NCI-H1694 treated with DMSO at 0.1 percent for 48 hours (cell line): Measurements from ENCODE around the gene CMTM8.

Experiments used
- DNase-seq: peaks from one replicate; lab custom pipeline; 2025; lab: John Stamatoyannopoulos, UW

CMTM8 gene

DNA sequence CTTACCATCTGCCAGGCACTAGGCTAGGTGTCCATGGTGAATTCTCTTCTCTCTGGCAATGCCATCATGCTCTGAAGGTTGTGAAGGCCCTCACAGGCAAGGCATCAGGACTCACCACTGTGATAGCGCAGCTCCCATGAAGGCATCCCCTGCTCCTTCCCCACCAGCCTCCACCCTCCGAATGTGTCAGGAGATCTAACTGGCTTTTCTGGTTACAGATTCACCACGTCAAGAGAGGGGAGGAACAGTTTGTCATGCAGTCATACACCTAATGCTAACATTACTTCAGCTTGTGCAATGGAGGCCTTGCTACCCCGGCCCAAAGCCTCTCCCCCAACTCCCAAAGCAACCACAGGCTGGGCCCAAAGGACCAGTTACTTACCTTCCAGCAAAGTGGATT lies 8.9 kb upstream of the CMTM8 start:
- DNase-seq = no peak

- DNase-seq = no peak
Measured at GRCh38 chr3:32236377-32236776, 2.1 kb upstream of the CMTM8 start.

DNA sequence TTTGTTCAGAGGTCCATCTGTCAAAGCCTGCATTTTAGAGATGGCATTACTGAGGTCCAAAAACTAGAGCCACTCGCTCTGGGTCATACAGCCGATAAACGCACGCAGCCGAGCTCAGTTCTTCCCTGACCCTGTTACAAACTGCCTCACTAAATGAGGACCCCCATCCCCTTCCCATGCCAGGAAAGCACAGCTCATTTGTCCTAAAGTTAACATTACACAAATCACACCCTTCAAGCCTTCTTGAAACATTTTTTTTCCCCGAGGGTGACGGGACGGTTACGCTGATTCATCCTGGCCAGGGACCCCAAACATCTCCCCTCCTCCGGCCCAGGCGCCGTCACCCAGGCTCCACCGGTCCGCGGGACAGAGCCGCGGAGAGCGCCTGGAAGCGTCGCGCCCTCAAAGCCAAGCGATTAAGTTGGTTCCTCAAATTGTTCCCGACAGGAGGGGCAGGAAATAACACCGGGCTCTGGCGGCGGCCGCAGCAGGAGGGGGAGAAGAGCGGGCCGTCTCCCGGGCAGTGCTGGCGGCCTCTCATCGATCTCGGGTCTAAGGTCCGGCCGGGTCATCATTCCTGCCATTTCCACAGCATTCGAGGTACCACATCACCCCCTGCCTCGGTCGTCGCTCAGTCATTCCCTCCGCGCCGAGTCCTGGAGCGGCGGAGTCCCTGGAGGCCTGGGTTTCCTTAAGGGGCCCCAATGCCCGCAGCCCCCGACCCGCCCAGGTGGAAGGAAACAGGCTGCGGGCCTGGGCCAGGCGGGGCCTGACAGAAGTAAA lies 619 bp upstream of the CMTM8 start:
- DNase-seq = no peak

GRCh38 chr3:32239307-32240158 lies 1.1 kb downstream of the CMTM8 start:
- peak; percentile 2 for DNase-seq

DNA sequence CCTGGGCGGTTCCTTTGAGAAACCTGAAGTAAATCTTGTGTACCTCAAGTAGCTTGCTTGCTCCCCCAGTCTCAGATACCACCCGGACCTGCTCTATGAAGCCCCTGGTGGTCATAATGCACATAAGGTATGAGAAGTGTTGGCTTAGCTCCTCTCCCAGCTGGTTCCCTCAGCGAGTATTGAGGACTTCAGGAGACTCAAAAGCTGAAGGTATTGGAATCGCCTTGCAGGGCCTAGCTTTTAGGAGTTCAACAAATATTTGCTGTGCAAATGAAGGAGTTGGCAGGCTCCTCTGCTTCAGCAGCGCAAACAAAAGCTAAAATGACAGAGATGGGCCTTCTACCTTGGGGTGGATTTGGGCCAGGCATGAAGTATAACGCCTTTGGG lies 1.7 kb downstream of the CMTM8 start:
- peak; percentile 1 for DNase-seq

DNA sequence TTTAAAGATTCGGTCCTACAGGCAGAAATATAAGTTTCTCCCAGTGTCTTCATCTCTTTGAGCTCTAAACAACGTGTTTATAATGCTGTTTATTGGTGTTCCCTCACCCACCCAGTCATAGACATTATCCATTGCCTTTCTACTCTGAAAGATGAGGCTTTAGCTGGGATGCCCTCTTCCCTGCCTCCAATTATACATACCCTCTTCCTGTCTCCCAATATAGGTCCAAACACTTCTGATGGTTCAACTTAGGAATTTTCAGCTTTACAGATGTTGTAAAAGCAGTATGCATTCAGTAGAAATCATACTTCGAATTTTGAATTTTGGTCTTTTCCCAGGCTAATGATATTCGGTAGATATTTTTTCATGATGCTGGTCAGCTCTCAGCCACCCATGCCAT lies 2.6 kb downstream of the CMTM8 start:
- no peak for DNase-seq

DNA sequence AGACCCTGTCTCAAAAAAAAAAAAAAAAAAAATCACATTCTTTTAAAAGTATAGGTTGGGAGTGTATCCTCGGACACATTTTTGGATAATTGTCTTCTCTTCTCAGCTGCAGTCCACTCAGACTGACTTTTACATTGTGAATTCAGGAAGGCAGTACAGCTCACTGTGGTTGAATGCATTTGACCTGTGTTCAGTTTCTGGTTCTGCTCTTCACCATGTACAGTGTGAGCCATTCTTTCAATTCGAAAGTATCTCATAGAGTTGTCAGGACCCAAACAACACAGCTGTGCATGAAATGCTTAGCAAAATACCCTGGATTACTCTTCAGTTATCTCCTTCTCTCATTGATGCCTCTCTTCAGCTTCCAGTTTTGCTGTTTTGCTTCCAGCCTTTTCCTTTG lies 5.0 kb downstream of the CMTM8 start:
- DNase-seq = no peak

GRCh38 chr3:32245200-32245599 lies 6.7 kb downstream of the CMTM8 start:
- no peak for DNase-seq

GRCh38 chr3:32246079-32246675 lies 7.7 kb downstream of the CMTM8 start:
- no peak for DNase-seq

- no peak for DNase-seq
Measured at GRCh38 chr3:32249184-32249782, 10.8 kb downstream of the CMTM8 start.

- DNase-seq = no peak
Measured at GRCh38 chr3:32254268-32254667, 15.8 kb downstream of the CMTM8 start.

- no peak for DNase-seq
Measured at GRCh38 chr3:32255345-32255744, 16.9 kb downstream of the CMTM8 start.

DNA sequence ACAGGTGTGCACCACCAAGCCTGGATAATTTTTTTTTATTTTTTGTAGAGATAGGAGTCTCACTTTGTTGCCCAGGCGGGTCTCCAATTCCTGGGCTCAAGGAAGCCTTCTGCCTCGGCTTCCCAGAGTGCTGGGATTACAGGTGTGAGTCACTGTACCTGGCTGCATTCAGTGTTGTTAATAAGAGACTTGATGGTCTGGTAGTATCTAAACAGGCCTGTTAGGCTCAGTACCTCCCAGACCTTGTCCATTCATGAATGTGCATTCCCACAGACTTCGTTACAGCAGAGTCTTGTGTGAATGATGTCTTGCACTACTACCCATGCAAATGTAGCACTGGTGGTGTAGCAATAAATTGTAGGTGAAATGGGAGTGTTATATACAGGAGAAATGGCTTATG lies 17.7 kb downstream of the CMTM8 start:
- no peak for DNase-seq

- no peak for DNase-seq
Measured at GRCh38 chr3:32257042-32257441, 18.6 kb downstream of the CMTM8 start.

DNA sequence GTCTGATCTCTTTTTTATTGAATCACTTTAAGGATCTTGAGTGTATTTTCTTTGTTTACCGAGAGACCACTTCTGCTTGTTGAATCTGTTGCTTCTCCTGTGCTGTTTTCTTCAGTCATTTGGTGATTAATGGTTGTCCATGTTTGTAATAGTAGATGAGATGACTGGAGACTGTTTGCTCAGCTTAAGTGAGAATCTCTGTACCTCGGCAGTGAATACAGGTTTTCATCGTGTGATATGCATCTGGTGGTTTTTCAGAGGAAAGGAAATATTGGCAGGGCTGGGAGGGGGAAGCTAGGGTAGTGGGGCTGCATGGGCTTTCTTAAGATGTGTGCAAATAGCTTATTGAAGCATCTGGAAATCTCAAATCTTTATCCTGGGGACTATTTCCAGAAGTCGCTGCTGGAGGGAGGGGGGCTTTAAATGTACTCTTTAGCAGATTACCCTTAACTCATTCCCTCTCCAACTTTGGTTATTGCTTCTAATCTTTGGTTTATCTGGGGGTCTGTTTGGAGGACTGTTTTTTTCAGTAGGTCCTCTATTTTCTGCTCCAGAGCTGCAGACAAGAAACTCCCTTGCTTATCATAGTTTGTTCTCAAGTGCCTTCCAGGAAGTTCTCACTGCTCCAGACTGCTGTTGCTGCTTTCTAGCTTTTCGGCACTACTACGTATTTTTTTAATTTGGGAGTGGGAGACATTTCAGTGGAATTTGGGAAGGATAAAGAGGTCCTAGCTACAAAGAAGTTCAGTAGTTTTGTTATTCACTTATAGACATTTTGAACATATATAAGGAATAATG lies 19.4 kb downstream of the CMTM8 start:
- no peak for DNase-seq

DNA sequence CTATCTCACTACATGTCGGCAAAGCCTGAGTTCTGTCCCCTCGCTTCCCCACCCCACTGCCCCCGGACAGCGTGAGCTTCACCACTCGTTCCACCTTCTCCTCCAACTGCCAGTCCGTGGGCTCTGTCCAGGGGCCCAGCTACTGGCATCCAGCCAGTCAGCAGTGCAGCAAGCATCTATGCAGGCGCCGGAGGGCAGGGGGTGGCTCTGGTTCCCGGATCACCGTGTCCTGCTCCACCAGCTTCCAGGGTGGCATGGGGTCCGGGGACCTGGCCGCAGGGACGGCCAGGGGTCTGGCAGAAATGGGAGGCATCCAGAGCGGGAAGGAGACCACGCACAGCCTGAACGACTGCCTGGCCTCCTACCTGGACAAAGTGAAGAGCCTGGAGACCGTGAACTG lies 20.4 kb downstream of the CMTM8 start:
- no peak for DNase-seq

DNA sequence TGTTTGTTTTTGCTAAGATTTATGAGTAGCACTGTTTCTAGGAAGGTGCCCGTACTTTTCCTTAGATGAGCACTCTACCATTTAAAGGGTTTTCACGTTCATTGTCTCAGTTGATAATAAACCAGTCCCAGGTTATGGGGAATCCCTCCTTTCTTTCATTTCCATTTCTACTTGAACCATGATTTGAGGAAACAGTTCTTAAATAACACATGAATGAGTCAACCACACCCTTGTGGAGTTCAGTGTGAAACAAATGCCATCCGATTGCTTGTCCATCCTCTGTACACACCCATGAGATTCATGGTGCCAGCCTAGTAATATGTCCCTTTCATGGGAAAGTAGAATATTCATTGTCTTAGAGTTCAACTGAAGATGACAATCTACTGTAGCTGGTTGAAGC lies 23.1 kb downstream of the CMTM8 start:
- no peak for DNase-seq

DNA sequence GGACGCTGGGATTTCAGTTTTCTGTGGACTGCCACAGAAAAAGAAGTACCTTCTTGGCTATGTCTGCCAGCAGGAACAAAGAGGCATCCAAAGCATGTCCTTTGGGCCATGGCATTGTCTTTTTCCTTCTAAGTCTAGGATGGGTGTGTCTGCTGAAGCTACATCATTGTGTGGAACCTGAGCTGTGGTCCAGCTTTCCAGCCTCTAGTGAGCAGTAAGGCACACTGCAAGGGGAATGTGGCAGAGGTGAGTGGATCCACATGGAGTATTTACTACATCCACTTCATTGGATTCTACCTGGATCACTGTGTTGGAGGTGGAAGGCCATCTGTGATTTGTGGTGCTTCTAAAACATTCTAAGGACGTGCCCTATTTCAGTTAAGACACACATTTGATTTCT lies 23.7 kb downstream of the CMTM8 start:
- no peak for DNase-seq

GRCh38 chr3:32274306-32274705 lies 35.8 kb downstream of the CMTM8 start:
- DNase-seq = no peak

GRCh38 chr3:32275506-32275905 lies 37.0 kb downstream of the CMTM8 start:
- no peak for DNase-seq

- no peak for DNase-seq
Measured at GRCh38 chr3:32276279-32276841, 37.9 kb downstream of the CMTM8 start.
